ENCODE results near the gene USP8. TPM values are rescaled to one million over a fixed set of nuclear protein-coding genes. Genes with fewer than 3 reads are reported as not detected.

The USP8 gene
- total and polyA plus RNA-seq, 2 donors (not counting 1 experiment from before 2014, with no cell fraction given) = 25.7 to 126 TPM

DNA sequence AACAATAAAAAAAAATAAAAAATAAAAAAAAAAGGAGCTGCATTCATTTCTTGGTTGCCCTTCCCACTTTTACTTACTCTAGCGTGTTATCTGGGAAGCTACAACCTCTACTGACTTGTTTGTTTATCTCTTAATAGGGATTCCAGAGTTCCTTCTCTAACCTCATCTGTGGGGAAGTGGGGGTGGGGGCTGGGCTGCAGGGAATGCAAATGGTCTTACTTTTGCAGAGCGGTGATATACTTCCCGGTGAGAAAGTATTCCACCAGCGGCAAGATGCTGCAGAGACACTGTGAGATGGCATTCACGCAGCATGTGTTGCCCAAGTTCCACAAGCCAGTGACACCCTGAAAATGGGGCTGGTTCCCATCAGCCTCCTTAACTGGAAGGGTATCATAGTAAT, 120.2 kb downstream of the USP8 start:
- ATAC-seq (ENCODE audit: low read depth) (no peak), DNase-seq (no peak)
- Histone ChIP-seq H3K9ac (ENCODE audit: low read length) (no peak overlapping the region), H3K27me3 (replicated peaks in 1 of 4; ENCODE audit: control extremely low read depth in 1 of 4, control insufficient read depth in 3 of 4, insufficient read depth in 4 of 4, low read length in 3 of 4) (peaks cover 0 to 2% (median 0%) of the 10 kb centered on the region in 4 experiments), H3K4me3 (ENCODE audit: control extremely low read depth in 1 of 5, extremely low read depth in 1 of 5, insufficient read depth in 1 of 5, low read depth in 2 of 5, low read length in 4 of 5) (no peak overlapping the region), H2AFZ (ENCODE audit: insufficient read depth, low read depth, low read length, poor library complexity, severe bottlenecking) (no peak overlapping the region), H3K27ac (ENCODE audit: low read length in 2 of 2) (no peak overlapping the region), H3K79me2 (ENCODE audit: control insufficient read depth, insufficient read depth, low read length) (no peaks in the 10 kb centered on the region), H3K9me3 (ENCODE audit: control extremely low read depth in 1 of 3, control insufficient read depth in 2 of 3, insufficient read depth in 1 of 3, low read length in 2 of 3) (no peaks in the 10 kb centered on the region), H3K36me3 (replicated peaks in 1 of 2; ENCODE audit: control extremely low read depth in 1 of 2, control insufficient read depth in 1 of 2, extremely low read depth in 1 of 2, insufficient read depth in 2 of 2, low read length in 1 of 2) (no peaks in the 10 kb centered on the region), H3K4me1 (ENCODE audit: control insufficient read depth in 2 of 2, insufficient read depth in 2 of 2, low read length in 2 of 2) (no peaks in the 10 kb centered on the region), H4K20me1 (ENCODE audit: control insufficient read depth, insufficient read depth, low read length, poor library complexity, severe bottlenecking) (no peaks in the 10 kb centered on the region), H3K4me2 (replicated peaks; ENCODE audit: low read depth, low read length, poor library complexity, severe bottlenecking) (no peak overlapping the region)
- ChIA-PET CTCF (no interaction called here), POLR2A (interaction anchor here (0.7 kb wide), 1 partner anchor 139 kb away, joined by 4 read pairs; no protein-coding TSS in a partner anchor)
- peaks cover 4% of the 10 kb centered on the region for H3K27me3 Mint-ChIP-seq
- TF ChIP-seq, protein P1, sequence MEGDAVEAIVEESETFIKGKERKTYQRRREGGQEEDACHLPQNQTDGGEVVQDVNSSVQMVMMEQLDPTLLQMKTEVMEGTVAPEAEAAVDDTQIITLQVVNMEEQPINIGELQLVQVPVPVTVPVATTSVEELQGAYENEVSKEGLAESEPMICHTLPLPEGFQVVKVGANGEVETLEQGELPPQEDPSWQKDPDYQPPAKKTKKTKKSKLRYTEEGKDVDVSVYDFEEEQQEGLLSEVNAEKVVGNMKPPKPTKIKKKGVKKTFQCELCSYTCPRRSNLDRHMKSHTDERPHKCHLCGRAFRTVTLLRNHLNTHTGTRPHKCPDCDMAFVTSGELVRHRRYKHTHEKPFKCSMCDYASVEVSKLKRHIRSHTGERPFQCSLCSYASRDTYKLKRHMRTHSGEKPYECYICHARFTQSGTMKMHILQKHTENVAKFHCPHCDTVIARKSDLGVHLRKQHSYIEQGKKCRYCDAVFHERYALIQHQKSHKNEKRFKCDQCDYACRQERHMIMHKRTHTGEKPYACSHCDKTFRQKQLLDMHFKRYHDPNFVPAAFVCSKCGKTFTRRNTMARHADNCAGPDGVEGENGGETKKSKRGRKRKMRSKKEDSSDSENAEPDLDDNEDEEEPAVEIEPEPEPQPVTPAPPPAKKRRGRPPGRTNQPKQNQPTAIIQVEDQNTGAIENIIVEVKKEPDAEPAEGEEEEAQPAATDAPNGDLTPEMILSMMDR (IDR thresholded peaks at IDR 0.05) = no peak
- TF ChIP-seq EZH2 (IDR thresholded peaks at IDR 0.05; ENCODE audit: borderline replicate concordance, insufficient read depth, low read depth, low read length, poor library complexity, severe bottlenecking) = no peak
- H3K9me3 Mint-ChIP-seq (ENCODE audit: insufficient read depth) = no peaks in the 10 kb centered on the region
- H3K4me1 Mint-ChIP-seq = no peaks in the 10 kb centered on the region
- H3K4me3 Mint-ChIP-seq = no peak overlapping the region
- WGBS (ENCODE audit: insufficient coverage) = 51% methylated on average over 4 of the region's 5 CpGs
- H3K27ac Mint-ChIP-seq = no peak overlapping the region
- intact Hi-C loops (cut with micrococcal nuclease) = no loop called here

DNA sequence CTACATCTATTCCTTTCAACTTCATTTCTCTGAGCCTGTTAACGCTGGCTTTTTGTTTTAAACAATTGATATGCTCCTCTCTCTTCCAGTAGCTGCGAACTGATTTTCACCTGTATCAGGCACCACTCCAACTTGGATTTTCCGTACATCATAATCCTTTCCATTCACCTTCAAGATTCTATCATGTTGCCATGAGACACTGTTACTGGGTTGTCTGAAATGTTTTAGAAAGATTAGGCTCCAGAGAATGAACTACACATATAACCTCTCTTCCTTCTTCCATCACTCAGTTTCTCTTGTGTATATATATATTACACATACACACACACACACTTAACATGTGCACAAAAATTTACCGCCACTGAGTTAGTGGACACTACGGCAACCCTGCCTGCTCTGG, 122.4 kb downstream of the USP8 start, which contains the start of gene USP50:
USP50 (minus strand) TSS at position 101 of the 400 bp plus-strand sequence. CDS start 141 bp downstream, outside the sequence.
- no peak for ATAC-seq (ENCODE audit: low read depth)
- H3K36me3 ChIP-seq (replicated peaks in 1 of 2; ENCODE audit: control extremely low read depth in 1 of 2, control insufficient read depth in 1 of 2, extremely low read depth in 1 of 2, insufficient read depth in 2 of 2, low read length in 1 of 2) = no peaks in the 10 kb centered on the region
- no peak within 1 kb of the TSS for H3K4me3 ChIP-seq (ENCODE audit: control extremely low read depth in 1 of 5, extremely low read depth in 1 of 5, insufficient read depth in 1 of 5, low read depth in 2 of 5, low read length in 4 of 5)
- no peak within 1 kb of the TSS for H3K4me3 Mint-ChIP-seq
- no peak for DNase-seq
- no peak within 1 kb of the TSS for H3K4me2 ChIP-seq (replicated peaks; ENCODE audit: low read depth, low read length, poor library complexity, severe bottlenecking)
- ChIA-PET CTCF (no interaction called here), POLR2A (no interaction called here)
- H3K4me1 ChIP-seq (ENCODE audit: control insufficient read depth in 2 of 2, insufficient read depth in 2 of 2, low read length in 2 of 2) = no peaks in the 10 kb centered on the region
- no peak within 1 kb of the TSS for H3K9ac ChIP-seq (ENCODE audit: low read length)
- H3K27ac ChIP-seq (ENCODE audit: low read length in 2 of 2) = no peak within 1 kb of the TSS
- no peaks in the 10 kb centered on the region for H3K79me2 ChIP-seq (ENCODE audit: control insufficient read depth, insufficient read depth, low read length)
- H2AFZ ChIP-seq (ENCODE audit: insufficient read depth, low read depth, low read length, poor library complexity, severe bottlenecking) = no peak within 1 kb of the TSS
- H3K27me3 ChIP-seq (replicated peaks in 1 of 4; ENCODE audit: control extremely low read depth in 1 of 4, control insufficient read depth in 3 of 4, insufficient read depth in 4 of 4, low read length in 3 of 4) = peaks cover 0 to 2% (median 0%) of the 10 kb centered on the region in 4 experiments
- TF ChIP-seq EZH2 (IDR thresholded peaks at IDR 0.05; ENCODE audit: borderline replicate concordance, insufficient read depth, low read depth, low read length, poor library complexity, severe bottlenecking) = no peak
- TF ChIP-seq, protein P1 (IDR thresholded peaks at IDR 0.05) = no peak
- H3K4me1 Mint-ChIP-seq = no peaks in the 10 kb centered on the region
- no peaks in the 10 kb centered on the region for H3K9me3 Mint-ChIP-seq (ENCODE audit: insufficient read depth)
- WGBS (ENCODE audit: insufficient coverage) = 80% methylated on average over 1 of the region's 5 CpGs
- intact Hi-C loops (cut with micrococcal nuclease) = no loop called here
- H3K27ac Mint-ChIP-seq = no peak within 1 kb of the TSS
- H3K9me3 ChIP-seq (ENCODE audit: control extremely low read depth in 1 of 3, control insufficient read depth in 2 of 3, insufficient read depth in 1 of 3, low read length in 2 of 3) = no peaks in the 10 kb centered on the region
- H3K27me3 Mint-ChIP-seq = peaks cover 4% of the 10 kb centered on the region
- H4K20me1 ChIP-seq (ENCODE audit: control insufficient read depth, insufficient read depth, low read length, poor library complexity, severe bottlenecking) = no peaks in the 10 kb centered on the region

All from B cell (primary cell).